Uterus (tissue), 4 donors: ENCODE data around the gene CTRB2. TPM values are rescaled to one million over a fixed set of nuclear protein-coding genes. Genes with fewer than 3 reads are reported as not detected.

Source experiments
- DNase-seq, 2 donors: peaks; one replicate each; pipeline ENCODE4 v3.0.0-alpha.2; 2019 to 2020
- H3K27ac ChIP-seq, 2 donors: fragments of 200-600 bp; sonication (generic); 1 replicate in 1 of 2; 2 replicates in 1 of 2; pipeline ENCODE4 v1.5.1; 2016 to 2018
- H3K27me3 ChIP-seq, 2 donors: fragments of 200-600 bp; sonication (generic); one replicate each; pipeline ENCODE4 v1.5.1; 2018 to 2019; ENCODE audit warnings: control low read depth in 1 of 2
- H3K36me3 ChIP-seq, 2 donors: fragments of 200-600 bp; sonication (generic); one replicate each; pipeline ENCODE4 v1.5.1; 2019; ENCODE audit warnings: control low read depth in 1 of 2
- H3K4me1 ChIP-seq, 2 donors: fragments of 200-600 bp; sonication (generic); one replicate each; pipeline ENCODE4 v1.5.1; 2018 to 2019; ENCODE audit warnings: control low read depth in 1 of 2
- H3K4me3 ChIP-seq, 2 donors: fragments of 200-600 bp; sonication (generic); 1 replicate in 1 of 2; 2 replicates in 1 of 2; pipeline ENCODE4 v1.5.1; 2018 to 2019; ENCODE audit warnings: mild to moderate bottlenecking in 1 of 2
- H3K9me3 ChIP-seq, 2 donors: fragments of 200-600 bp; sonication (generic); one replicate each; pipeline ENCODE4 v1.5.1; 2019; ENCODE audit warnings: control low read depth in 1 of 2
- POLR2A ChIP-seq, 2 donors: fragments of 450-650 bp; IDR thresholded peaks; one replicate each; pipeline ENCODE4 v1.6.1; 2016; ENCODE audit warnings: antibody characterized with exemption in 2 of 2, mild to moderate bottlenecking in 1 of 2, moderate library complexity in 1 of 2
- intact Hi-C: fragments of 100-400 bp; cut with DNase I; formaldehyde crosslinking; loops from one replicate; pipeline ENCODE4 v1.15.1; 2023; ENCODE audit warnings: low total_unique reads
- total RNA-seq, 4 donors: library from RNA; depleted of rRNA in 3 of 4; stranded (reverse); fragments of >200 nt in 3 of 4; gene quantifications; one replicate each; pipeline versions ENCODE4 v1.1.0 to v1.2.4, GENCODE V29; 2014 to 2023
- TF ChIP-seq, protein P1 (sequence below), 4 experiments: fragments of 200-600 bp in 2 of 4; fragments of 450-650 bp in 2 of 4; sonication (generic) in 2 of 4; IDR thresholded peaks; one replicate each; pipeline ENCODE4 v1.5.1; 2016 to 2019; ENCODE audit warnings: antibody characterized with exemption in 4 of 4, mild to moderate bottlenecking in 2 of 4, moderate library complexity in 1 of 4
- donor health status: DM: yes; HTN: yes; CAD: no.

Gene CTRB2
- total RNA-seq, 4 donors from 2014 or later = not detected

DNA sequence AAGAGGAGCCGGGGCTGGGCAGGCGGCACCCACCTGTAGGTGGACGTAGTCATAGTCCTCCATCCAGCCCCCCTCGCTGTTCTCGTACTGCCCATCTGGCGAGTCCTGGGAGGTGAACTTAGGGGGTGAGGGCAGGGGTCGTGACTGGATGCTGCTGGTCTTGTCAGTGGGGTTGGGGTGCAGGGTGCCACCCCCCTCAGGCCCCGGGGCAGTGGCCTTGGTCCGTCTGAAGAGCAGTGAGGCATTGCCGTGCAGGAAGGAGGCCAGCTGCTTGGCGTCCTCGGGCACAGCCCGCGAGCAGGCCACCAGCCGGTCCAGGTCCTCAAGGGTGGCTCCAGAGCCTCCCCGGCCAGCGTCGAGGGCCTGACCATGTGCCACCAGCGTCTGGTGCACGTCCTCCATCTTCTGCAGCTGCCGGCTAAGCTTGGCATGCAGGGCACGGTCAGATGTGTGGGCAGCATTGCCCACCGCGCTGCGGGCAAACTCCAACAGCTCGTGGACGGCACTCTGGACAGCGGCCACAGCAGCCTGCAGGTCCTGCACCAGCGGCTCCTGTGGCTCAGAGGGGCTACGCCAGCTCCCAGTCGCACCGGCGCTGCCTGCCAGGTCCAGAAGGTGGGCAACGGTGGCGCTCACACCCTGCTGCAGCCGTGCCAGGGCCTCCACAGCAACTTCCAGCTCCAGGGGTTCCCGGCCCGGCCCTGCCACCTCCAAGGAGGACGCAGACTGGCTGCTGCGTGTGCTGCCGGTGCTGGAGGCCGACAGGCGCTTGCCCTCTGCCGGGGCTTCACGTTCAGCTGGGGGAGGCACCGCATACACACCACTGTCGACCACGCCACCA, 28.1 kb upstream of the CTRB2 start:
- peak overlapping the region; percentile 68 to 77 for H3K27ac ChIP-seq
- intact Hi-C loops = loop anchor here (5.0 kb wide), 1 partner anchor 152 kb away; no protein-coding TSS in a partner anchor
- TF ChIP-seq POLR2A (IDR thresholded peaks at IDR 0.05) = no peak
- TF ChIP-seq, protein P1, sequence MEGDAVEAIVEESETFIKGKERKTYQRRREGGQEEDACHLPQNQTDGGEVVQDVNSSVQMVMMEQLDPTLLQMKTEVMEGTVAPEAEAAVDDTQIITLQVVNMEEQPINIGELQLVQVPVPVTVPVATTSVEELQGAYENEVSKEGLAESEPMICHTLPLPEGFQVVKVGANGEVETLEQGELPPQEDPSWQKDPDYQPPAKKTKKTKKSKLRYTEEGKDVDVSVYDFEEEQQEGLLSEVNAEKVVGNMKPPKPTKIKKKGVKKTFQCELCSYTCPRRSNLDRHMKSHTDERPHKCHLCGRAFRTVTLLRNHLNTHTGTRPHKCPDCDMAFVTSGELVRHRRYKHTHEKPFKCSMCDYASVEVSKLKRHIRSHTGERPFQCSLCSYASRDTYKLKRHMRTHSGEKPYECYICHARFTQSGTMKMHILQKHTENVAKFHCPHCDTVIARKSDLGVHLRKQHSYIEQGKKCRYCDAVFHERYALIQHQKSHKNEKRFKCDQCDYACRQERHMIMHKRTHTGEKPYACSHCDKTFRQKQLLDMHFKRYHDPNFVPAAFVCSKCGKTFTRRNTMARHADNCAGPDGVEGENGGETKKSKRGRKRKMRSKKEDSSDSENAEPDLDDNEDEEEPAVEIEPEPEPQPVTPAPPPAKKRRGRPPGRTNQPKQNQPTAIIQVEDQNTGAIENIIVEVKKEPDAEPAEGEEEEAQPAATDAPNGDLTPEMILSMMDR (IDR thresholded peaks at IDR 0.05) = no peak
- H3K9me3 ChIP-seq = no peaks in the 10 kb centered on the region
- peaks cover 12 to 38% of the 10 kb centered on the region in 2 donors for H3K4me1 ChIP-seq
- H3K27me3 ChIP-seq = no peaks in the 10 kb centered on the region
- H3K36me3 ChIP-seq = no peaks in the 10 kb centered on the region
- no peak overlapping the region for H3K4me3 ChIP-seq
- DNase-seq = peak; percentile 19 to 31

DNA sequence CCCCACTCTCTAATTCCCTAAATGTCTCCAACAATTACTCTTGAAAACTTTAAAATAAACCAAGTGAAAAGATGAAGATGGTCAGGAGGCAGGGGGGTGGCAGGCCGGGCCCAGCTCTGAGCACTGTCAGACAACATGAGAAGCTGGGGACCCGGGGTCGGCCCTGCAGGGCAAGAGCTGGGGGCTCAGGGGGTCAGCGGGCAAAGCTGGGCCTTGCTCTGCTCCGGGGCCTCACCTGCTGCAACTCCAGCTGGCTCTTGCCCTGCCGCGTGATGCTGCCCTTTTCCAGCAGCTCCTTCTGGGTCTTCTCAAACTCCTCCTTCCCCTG, 26.6 kb upstream of the CTRB2 start:
- Histone ChIP-seq H3K27me3 (no peaks in the 10 kb centered on the region), H3K36me3 (no peaks in the 10 kb centered on the region), H3K27ac (peak overlapping the region; percentile 68 to 77), H3K4me3 (no peak overlapping the region), H3K4me1 (peaks cover 12 to 28% of the 10 kb centered on the region in 2 donors), H3K9me3 (no peaks in the 10 kb centered on the region)
- intact Hi-C loops = no loop called here
- DNase-seq = peak in 1 of 2 donors; percentile 12
- TF ChIP-seq POLR2A (IDR thresholded peaks at IDR 0.05) = no peak
- TF ChIP-seq, protein P1 (IDR thresholded peaks at IDR 0.05) = no peak

DNA sequence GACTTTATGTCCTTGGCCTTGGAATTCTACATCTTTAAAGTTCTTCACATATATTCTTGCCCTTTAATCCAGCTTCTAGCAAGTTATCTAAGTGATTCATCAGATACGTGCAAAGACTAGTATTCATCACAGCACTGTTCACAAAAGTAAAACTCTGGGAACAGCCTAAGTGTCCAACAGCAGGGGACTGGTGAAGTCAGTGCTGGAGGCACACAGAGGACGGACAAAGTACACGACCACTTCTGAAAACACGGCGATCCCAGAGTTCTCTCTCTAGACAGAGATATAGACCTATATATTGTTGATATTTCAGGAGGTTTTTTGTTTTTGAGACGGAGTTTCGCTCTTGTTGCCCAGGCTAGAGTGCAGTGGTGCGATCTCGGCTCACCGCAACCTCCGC, 24.6 kb upstream of the CTRB2 start:
- DNase-seq = no peak
- intact Hi-C loops = no loop called here

DNA sequence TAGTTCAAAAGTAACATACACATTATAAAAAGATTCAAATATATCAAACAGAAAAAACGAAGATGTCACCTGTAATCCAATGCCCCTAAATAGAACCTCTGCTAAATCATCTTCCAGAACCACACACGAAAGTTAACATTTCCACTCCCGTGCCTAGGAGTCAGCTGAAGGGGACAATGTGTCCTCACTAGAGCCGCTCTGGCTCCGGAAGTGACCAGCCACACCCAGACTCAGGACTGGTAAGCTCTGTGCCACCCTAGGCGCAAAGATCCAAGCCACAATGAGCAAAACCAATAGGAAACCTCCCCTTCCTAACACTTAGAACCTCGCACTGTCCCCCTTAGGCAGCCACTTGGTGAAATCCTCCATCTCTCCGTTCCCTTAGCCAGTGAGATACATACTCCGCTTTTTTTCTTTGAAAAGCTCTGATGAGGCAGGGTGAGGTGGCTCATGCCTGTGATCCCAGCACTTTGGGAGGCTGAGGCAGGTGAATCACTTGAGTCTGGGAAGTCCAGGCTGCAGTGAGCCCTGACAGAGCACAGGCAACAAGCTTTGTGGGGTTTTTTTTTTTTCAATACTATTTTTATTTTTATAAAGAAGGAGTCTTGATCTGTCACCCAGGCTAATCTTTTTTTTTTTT, 23.6 kb upstream of the CTRB2 start:
- no peaks in the 10 kb centered on the region for H3K27me3 ChIP-seq
- H3K36me3 ChIP-seq = no peaks in the 10 kb centered on the region
- intact Hi-C loops = no loop called here
- TF ChIP-seq, protein P1 (IDR thresholded peaks at IDR 0.05) = no peak
- no peak for TF ChIP-seq POLR2A (IDR thresholded peaks at IDR 0.05)
- H3K27ac ChIP-seq = no peak overlapping the region
- H3K9me3 ChIP-seq = no peaks in the 10 kb centered on the region
- DNase-seq = no peak
- H3K4me3 ChIP-seq = no peak overlapping the region
- peaks cover 5 to 10% of the 10 kb centered on the region in 2 donors for H3K4me1 ChIP-seq

More for the DNA sequence above, 24.6 kb upstream of the CTRB2 start:
- Histone ChIP-seq H3K4me3 (no peak overlapping the region), H3K27me3 (no peaks in the 10 kb centered on the region), H3K9me3 (no peaks in the 10 kb centered on the region), H3K4me1 (peaks cover 5 to 10% of the 10 kb centered on the region in 2 donors), H3K36me3 (no peaks in the 10 kb centered on the region), H3K27ac (no peak overlapping the region)
- TF ChIP-seq POLR2A (IDR thresholded peaks at IDR 0.05) = no peak
- TF ChIP-seq, protein P1 (IDR thresholded peaks at IDR 0.05) = no peak
